CD4-positive, alpha-beta T cell treated with Interleukin-21 for 1 hour (primary cell): ENCODE results near the gene CORT.
"Not testable (repeated sequence)": the region's sequence is repeated elsewhere in the genome, so short reads cannot be mapped to it uniquely, and the experiment has no call there.

Experiments used
- DNase-seq: peaks from one replicate; pipeline ENCODE4 v3.0.0-alpha.2; 2020

CORT gene, protein sequence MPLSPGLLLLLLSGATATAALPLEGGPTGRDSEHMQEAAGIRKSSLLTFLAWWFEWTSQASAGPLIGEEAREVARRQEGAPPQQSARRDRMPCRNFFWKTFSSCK

DNA sequence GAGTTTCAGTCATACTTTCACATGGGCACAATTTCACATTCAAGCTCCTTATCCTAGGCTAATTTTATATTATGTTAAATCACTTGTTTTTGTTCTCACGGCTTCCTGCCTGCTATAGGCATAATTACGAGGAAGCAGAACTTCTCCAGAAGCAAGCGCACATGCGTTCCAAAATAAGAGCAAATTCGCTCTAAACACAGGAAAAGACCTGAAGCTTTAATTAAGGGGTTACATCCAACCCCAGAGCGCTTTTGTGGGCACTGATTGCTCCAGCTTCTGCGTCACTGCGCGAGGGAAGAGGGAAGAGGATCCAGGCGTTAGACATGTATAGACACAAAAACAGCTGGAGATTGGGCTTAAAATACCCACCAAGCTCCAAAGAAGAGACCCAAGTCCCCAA is at the start of gene CORT:
Gene CORT, plus strand, starts transcription at position 281 of the 400 bp plus-strand sequence. CDS start 193 bp downstream, outside the sequence.
- DNase-seq, result no peak

GRCh38 chr1:10401281-10401680 is 48.5 kb upstream of the CORT start:
- no peak for DNase-seq

DNA sequence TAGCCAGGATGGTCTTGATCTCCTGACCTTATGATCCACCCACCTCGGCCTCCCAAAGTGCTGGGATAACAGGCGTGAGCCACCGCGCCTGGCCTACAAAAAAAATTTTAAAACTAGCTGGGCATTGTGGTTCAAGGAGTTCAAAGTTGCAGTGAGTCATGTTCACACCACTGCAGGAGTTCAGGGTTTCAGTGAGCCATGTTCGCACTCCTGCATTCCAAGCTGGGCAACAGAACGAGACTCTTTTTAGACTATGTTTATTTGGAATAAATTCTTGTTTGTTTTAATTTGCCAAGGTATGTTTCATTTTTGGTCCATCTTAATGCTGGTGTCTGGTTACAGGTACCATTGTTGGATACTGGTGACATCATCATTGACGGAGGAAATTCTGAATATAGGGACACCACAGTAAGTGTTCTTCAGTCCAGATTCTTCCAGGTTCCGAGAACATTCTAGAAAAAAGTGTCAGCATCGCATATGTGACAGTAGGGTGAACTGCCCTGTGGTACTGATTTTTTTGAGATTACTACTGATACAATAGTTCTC is 47.0 kb upstream of the CORT start:
- no peak for DNase-seq

- DNase-seq, result no peak
These were observed 42.6 kb upstream of the CORT start for GRCh38 chr1:10407201-10407600.

- DNase-seq, result no peak
These were observed 34.5 kb upstream of the CORT start for GRCh38 chr1:10415211-10415930.

- not testable (repeated sequence) for DNase-seq
These were observed 33.9 kb upstream of the CORT start for GRCh38 chr1:10415967-10416366.

DNA sequence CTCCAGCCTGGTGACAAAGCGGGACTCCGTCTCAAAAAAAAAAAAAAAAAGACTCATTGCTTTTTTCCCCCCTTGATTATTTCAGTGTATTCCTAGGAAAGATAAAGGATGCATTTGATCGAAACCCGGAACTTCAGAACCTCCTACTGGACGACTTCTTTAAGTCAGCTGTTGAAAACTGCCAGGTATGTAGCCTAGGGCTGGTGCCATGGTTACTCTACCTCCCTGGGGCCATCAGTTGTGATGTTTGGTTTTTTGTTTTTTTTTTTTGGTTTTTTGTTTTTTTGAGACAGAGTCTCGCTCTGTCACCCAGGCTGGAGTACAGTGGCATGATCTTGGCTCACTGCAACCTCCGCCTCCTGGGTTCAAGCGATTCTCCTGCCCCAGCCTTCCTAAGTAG is 31.1 kb upstream of the CORT start:
- not testable (repeated sequence) for DNase-seq

DNA sequence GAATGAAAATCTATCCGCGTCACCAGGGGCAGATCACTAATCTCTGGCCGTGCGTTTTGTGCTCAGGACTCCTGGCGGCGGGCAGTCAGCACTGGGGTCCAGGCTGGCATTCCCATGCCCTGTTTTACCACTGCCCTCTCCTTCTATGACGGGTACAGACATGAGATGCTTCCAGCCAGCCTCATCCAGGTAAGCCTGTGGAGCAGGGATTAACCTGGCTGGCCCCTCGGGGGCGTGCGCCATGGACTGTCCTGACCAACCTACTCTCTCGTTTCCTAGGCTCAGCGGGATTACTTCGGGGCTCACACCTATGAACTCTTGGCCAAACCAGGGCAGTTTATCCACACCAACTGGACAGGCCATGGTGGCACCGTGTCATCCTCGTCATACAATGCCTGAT is 30.5 kb upstream of the CORT start:
- DNase-seq, result no peak

DNA sequence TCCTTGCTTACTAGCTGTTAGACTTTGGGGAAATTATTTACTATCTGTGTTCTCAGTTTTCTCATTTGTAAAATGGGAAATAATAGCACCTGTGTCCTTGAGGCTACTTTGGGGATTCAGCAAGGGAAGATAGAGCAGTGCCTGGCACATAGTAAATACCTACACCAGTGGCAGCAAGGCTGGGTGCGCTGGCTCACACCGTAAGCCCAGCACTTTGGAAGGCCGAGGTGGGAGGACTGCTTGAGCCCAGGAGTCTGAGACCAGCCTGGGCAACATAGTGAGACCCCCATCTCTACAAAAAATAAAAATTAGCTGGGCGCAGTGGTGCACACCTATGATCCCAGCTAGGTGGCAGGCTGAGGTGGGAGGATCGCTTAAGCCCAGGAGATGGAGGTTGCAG is 28.2 kb upstream of the CORT start:
- no peak for DNase-seq

- no peak for DNase-seq
These were observed 25.8 kb upstream of the CORT start for GRCh38 chr1:10424034-10424433.

- no peak for DNase-seq
These were observed 25.2 kb upstream of the CORT start for GRCh38 chr1:10424651-10425050.

DNA sequence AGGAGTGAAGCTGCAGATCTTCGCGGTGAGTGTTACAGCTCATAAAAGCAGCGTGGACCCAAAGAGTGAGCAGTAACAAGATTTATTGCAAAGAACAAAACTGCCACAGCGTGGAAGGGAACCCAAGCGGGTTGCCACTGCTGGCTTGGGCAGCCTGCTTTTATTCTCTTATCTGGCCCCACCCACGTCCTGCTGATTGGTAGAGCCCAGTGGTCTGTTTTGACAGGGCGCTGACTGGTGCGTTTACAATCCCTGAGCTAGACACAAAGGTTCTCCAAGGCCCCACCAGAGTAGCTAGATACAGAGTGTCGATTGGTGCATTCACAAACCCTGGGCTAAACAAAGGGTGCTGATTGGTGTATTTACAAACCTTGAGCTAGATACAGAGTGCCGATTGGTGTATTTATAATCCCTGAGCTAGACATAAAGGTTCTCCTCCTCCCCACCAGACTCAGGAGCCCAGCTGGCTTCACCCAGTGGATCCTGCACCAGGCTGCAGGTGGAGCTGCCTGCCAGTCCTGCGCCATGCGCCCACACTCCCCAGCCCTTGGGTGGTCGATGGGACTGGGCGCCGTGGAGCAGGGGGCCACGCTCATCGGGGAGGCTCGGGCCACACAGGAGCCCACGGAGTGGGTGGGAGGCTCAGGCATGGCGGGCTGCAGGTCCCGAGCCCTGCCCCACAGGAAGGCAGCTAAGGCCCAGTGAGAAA is 23.9 kb upstream of the CORT start:
- DNase-seq, result not testable (repeated sequence)

GRCh38 chr1:10426535-10426848 is 23.3 kb upstream of the CORT start:
- DNase-seq, result not testable (repeated sequence)

DNA sequence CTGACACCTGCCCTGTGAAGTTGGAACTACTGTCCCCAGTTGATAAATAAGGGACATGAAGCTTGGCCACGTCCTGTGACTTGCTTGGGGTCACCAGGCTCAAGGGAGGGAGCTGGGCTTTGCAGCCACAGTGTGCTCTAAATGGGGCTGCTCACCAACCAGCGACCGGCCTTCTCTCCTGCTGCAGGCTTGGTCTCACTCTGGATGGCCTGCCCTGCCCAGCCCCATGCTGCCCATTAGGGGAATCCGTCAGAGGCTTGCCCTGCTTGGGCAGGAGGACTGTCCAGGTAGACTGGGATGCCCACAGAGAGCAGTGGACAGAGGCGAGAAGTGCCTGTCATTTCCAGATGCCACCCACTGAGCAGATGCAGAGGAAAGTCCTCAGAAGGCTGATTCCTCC is 20.8 kb upstream of the CORT start:
- no peak for DNase-seq

DNA sequence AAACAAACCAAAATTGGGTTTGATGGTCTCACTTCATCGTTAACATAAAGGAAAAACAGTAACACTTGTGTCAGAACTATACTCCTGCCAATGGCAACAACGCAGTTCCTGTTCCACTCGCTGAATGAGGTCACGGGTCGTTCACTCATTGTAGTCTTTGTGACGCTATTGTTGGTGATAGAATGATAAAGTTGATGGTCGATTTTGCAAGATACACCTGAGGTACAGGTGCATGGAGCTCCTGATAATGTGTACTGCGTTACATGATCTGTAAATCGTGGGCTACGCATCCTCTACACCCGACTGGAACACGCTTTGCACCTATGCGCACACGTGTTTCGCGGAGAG is 20.0 kb upstream of the CORT start:
- DNase-seq, result peak; percentile 41

- peak; percentile 90 for DNase-seq
These were observed 19.4 kb upstream of the CORT start, which contains the start of gene CENPS for GRCh38 chr1:10430216-10431069. Gene CENPS, plus strand, starts transcription at chr1:10430433. Its CDS starts 85 bp downstream, at chr1:10430518.

DNA sequence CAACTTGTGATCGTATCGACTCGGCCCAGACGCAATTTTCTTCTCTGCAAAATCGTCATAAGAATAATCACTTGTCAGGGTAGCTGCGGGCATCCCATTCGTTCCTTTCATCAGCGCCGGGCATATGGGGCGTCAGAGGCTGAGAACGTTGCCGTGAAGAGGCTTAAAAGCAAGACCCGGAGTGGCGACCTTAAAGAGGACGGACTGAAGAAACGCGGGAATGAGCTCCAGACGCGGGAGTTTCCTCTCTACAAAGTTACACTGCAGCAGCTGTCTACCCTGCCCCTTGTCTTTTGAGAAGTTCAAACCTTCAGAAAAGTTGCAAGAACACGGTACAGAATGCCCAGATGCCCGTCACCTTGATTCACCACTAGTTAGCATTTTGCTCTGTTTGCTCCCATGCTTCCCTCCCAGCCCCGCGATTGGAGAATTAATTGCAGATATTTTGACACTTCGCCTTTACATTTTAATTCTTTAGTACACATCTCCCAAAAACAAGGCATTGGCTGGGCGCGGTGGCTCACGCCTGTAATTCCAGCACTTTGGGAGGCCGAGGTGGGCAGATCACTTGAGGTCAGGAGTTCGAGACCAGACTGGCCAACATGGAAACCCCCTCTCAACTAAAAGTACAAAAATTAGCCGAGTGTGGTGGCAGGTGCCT is 18.6 kb upstream of the CORT start:
- DNase-seq, result no peak

DNA sequence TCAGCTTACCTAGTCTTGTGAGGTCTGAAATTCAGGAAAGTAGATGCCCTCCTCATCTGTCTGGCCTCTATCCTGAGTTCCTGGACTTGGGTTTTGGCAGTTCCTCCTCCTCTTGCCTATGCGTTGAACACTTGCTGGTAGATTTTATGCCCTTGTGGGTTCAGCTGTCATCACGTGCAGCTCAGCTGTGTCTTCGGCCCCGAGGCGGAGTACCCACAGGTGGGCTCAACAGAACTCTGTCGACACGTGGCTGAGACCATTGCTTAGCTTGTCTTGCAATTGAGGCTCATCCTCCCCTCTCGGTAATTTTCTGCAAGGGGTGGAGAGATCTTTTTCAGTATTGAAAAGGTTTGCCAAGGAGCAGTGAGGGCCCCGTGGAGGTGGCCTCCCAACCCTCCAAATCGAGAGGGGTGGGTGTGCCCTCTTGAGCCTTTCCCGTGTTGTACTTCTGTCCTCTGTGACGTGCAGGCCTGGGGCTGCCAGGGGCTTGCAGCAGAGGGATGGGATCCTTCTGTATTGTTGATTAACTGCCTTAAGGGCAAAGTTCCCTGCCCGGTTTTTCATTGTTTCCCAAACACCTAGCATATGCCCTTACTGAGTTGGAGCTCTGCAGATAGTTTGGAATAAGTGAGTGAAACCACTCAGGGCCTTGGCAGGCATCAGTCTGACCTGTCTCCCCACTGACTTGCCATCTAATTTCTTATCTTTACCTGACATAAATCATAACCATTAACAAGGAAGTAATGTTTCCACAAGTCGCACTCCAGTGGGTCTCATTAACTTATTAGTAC is 16.7 kb upstream of the CORT start:
- no peak for DNase-seq

DNA sequence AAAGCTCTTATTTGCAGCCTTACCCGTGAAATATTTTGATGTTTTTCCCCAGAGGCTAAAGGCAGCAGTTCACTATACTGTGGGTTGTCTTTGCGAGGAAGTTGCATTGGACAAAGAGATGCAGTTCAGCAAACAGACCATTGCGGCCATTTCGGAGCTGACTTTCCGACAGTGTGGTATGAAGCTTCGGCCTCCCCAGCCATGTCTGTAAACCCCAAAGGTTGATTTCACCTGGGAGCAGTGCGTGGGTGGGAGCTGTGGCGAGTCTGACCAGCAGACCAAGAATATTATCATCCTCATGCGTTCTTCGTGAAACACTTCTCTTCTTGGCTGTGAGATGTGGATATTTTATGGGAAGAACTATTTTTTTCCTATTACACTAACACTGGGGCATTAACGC is 16.0 kb upstream of the CORT start:
- DNase-seq, result no peak

GRCh38 chr1:10434590-10434989 is 15.2 kb upstream of the CORT start:
- DNase-seq, result no peak

DNA sequence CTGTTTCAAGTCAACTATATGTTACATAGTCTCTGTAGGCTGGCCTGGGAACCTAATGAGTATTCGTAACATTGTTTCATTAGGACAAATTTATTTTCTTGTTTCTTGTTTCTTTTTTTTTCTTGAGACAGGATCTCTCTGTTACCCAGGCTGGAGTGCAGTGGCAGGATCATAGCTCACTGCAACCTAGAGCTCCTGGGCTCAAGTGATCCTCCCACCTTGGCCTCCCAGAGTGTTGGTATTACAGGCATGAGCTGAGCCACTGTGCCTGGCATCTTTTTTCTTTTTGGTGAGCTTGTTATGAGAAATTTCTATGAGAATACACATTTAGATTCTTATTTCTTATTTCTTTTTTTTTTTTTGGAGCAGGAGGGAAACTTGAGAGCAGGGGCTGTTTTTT is 12.8 kb upstream of the CORT start:
- DNase-seq, result no peak

- DNase-seq, result no peak
These were observed 11.1 kb upstream of the CORT start for GRCh38 chr1:10438677-10439163.
